Endothelial cell of umbilical vein (primary cell): ENCODE measurements around the gene DNAJC28. TPM values are rescaled to one million over a fixed set of nuclear protein-coding genes. Genes with fewer than 3 reads are reported as not detected.

Experiments used
- BruUV-seq: library from RNA; stranded (reverse); fragments of 400-500 nt; replicated peaks from 2 replicates; lab custom pipeline; 2021; lab: Mats Ljungman, UMichigan
- CTCF ChIA-PET: fragments of 300-600, 350-600 bp; sonication (Branson Sonifier 250); formaldehyde crosslinking; loops from one replicate; lab custom pipeline; 2021; ENCODE audit warnings: antibody characterized with exemption, inconsistent platforms; lab: Charles Lee
- POLR2A ChIA-PET: fragments of 300-600, 350-600 bp; sonication (Branson Sonifier 250); formaldehyde crosslinking; loops from one replicate; lab custom pipeline; 2021; ENCODE audit warnings: antibody characterized with exemption, inconsistent platforms; lab: Charles Lee
- DNase-seq: peaks from one replicate; pipeline ENCODE4 v3.0.0-alpha.2; 2011; ENCODE audit warnings: low read depth, low spot score
- FAIRE-seq: peaks from 2 replicates; lab custom pipeline; 2011; peaks lifted over from hg19 to GRCh38; lab: Jason Lieb, UNC
- H2AFZ ChIP-seq: 2 replicates; pipeline ENCODE4 v1.6.0; 2012; ENCODE audit warnings: low read depth, low read length, control low read depth, inconsistent platforms
- H3K27ac ChIP-seq: 2 replicates; pipeline ENCODE4 v1.5.1; 2011; ENCODE audit warnings: low read depth, mild to moderate bottlenecking, control low read depth, low read length, moderate library complexity; ENCODE audit not compliant: insufficient read depth
- H3K27me3 ChIP-seq, 2 experiments: 2 replicates each; pipeline versions ENCODE4 v1.6.0 to v1.6.1; 2011; ENCODE audit warnings: low read length in 2 of 2, mixed read lengths in 1 of 2; ENCODE audit not compliant: control insufficient read depth in 2 of 2, insufficient read depth in 2 of 2
- H3K36me3 ChIP-seq, 2 experiments: 2 replicates in 1 of 2; 3 replicates in 1 of 2; pipeline ENCODE4 v1.5.1; 2011; ENCODE audit warnings: low read length in 2 of 2, mild to moderate bottlenecking in 1 of 2, moderate library complexity in 1 of 2; ENCODE audit not compliant: control insufficient read depth in 2 of 2, insufficient read depth in 2 of 2; ENCODE audit errors: extremely low read depth in 1 of 2
- H3K4me1 ChIP-seq: 3 replicates; pipeline ENCODE4 v1.5.1; 2011; ENCODE audit warnings: mild to moderate bottlenecking, low read length; ENCODE audit not compliant: control insufficient read depth, insufficient read depth; ENCODE audit errors: extremely low read depth
- H3K4me2 ChIP-seq: 2 replicates; pipeline ENCODE4 v1.6.1; 2011; ENCODE audit warnings: low read length, control low read depth, mixed read lengths; ENCODE audit not compliant: insufficient read depth
- H3K4me3 ChIP-seq, 3 experiments: fragments of 200-600 bp in 1 of 3; sonication (generic), shearing (Covaris generic) in 1 of 3; replicated peaks in 1 of 3; 2 replicates each; pipeline ENCODE4 v1.5.1; 2011 to 2016; ENCODE audit warnings: control low read depth in 3 of 3, low read length in 3 of 3, mild to moderate bottlenecking in 2 of 3, inconsistent platforms in 1 of 3, low read depth in 1 of 3, moderate library complexity in 1 of 3; ENCODE audit not compliant: insufficient read depth in 1 of 3
- H3K79me2 ChIP-seq: 2 replicates; pipeline ENCODE4 v1.6.0; 2012; ENCODE audit warnings: low read length, inconsistent platforms; ENCODE audit not compliant: control insufficient read depth, insufficient read depth
- H3K9ac ChIP-seq: replicated peaks from 2 replicates; pipeline ENCODE3; 2011; ENCODE audit warnings: low read length, control low read depth; ENCODE audit not compliant: insufficient read depth; ENCODE audit errors: extremely low read depth
- H3K9me1 ChIP-seq: replicated peaks from 3 replicates; pipeline ENCODE4 v1.6.0; 2011; ENCODE audit warnings: mild to moderate bottlenecking, low read length; ENCODE audit not compliant: control insufficient read depth, insufficient read depth; ENCODE audit errors: extremely low read depth
- H3K9me3 ChIP-seq: replicated peaks from 2 replicates; pipeline ENCODE4 v1.5.1; 2012; ENCODE audit warnings: low read length, inconsistent platforms; ENCODE audit not compliant: control insufficient read depth, insufficient read depth
- H4K20me1 ChIP-seq: replicated peaks from 2 replicates; pipeline ENCODE3; 2011; ENCODE audit warnings: mild to moderate bottlenecking, low read length; ENCODE audit not compliant: control insufficient read depth, insufficient read depth; ENCODE audit errors: extremely low read depth
- CTCF ChIP-seq, 2 donors: IDR thresholded peaks; 1 replicate in 1 of 2; 2 replicates in 1 of 2; pipeline ENCODE4 v1.5.1; 2011; ENCODE audit warnings: low read length in 2 of 2, mild to moderate bottlenecking in 2 of 2, moderate library complexity in 2 of 2, control low read depth in 1 of 2, inconsistent platforms in 1 of 2, low read depth in 1 of 2; ENCODE audit not compliant: insufficient read depth in 1 of 2; ENCODE audit errors: extremely low read depth in 1 of 2
- EZH2 ChIP-seq: IDR thresholded peaks from 2 replicates; pipeline ENCODE4 v1.6.1; 2012; ENCODE audit warnings: borderline replicate concordance, low read depth, mild to moderate bottlenecking, moderate library complexity, low read length, inconsistent platforms; ENCODE audit not compliant: severe bottlenecking
- FOS ChIP-seq: IDR thresholded peaks from 2 replicates; pipeline ENCODE4 v1.6.1; 2011; ENCODE audit warnings: mild to moderate bottlenecking, low read length, moderate library complexity, borderline replicate concordance; ENCODE audit not compliant: insufficient read depth
- GATA2 ChIP-seq: IDR thresholded peaks from 2 replicates; pipeline ENCODE4 v1.7.0; 2011; ENCODE audit warnings: low read depth, mild to moderate bottlenecking, moderate library complexity, mixed read lengths, low read length; ENCODE audit not compliant: insufficient read length, insufficient read depth
- MYC ChIP-seq: IDR thresholded peaks from one replicate; pipeline ENCODE4 v1.6.1; 2011; ENCODE audit warnings: mild to moderate bottlenecking, low read depth, low read length
- POLR2A ChIP-seq: IDR thresholded peaks from 2 replicates; pipeline ENCODE4 v1.6.1; 2012; ENCODE audit warnings: low read depth, mild to moderate bottlenecking, control low read depth, low read length
- dilution Hi-C: fragments of 300-500 bp; cut with MboI; formaldehyde crosslinking; loops from one replicate; pipeline ENCODE4 v1.15.0; 2019; ENCODE audit warnings: low sequenced_read_pairs; ENCODE audit not compliant: extremely low pct_ligation_motif_present
- intact Hi-C: fragments of 100-400 bp; cut with micrococcal nuclease; formaldehyde crosslinking; loops from one replicate; pipeline ENCODE4 v1.10.0; 2022
- polyA plus RNA-seq, 4 experiments: library from polyadenylated mRNA; depleted of rRNA in 3 of 4; stranded (reverse) in 3 of 4; unstranded in 1 of 4; fragments of >200 nt; gene quantifications; 2 replicates each; pipeline versions ENCODE4 v1.2.1 to v1.2.3, GENCODE V29; 2011 to 2012; ENCODE audit warnings: missing spikeins in 1 of 4
- total RNA-seq: library from RNA; stranded (reverse); gene quantifications from 2 replicates; pipeline ENCODE4 v1.2.3, GENCODE V29; 2021

DNAJC28 gene
- total and polyA plus RNA-seq, 2 donors (not counting 3 experiments of a cell fraction or from before 2014, with no cell fraction given) = 0.19 to 0.82 TPM

- Histone ChIP-seq H3K4me2 (no peak overlapping the region), H4K20me1 (no peaks in the 10 kb centered on the region), H3K9me3 (no peaks in the 10 kb centered on the region), H3K9ac (no peak overlapping the region), H3K27me3 (no peaks in the 10 kb centered on the region), H3K9me1 (no peaks in the 10 kb centered on the region), H3K4me1 (no peaks in the 10 kb centered on the region), H3K27ac (no peak overlapping the region), H3K36me3 (peaks cover 3 to 5% of the 10 kb centered on the region in 2 experiments), H2AFZ (no peak overlapping the region), H3K4me3 (no peak overlapping the region), H3K79me2 (no peaks in the 10 kb centered on the region)
- no TSS peak for BruUV-seq
- DNase-seq (no peak), FAIRE-seq (no peak)
- dilution Hi-C loops = no loop called here
- ChIA-PET CTCF (interaction anchor here (1.2 kb wide), 1 partner anchor 19 kb away, joined by 3 read pairs; no protein-coding TSS in a partner anchor), POLR2A (no interaction called here)
- TF ChIP-seq GATA2 = no peak
- no peak for TF ChIP-seq MYC
- TF ChIP-seq CTCF (IDR thresholded peaks at IDR 0.05; ENCODE audit: extremely low read depth in 1 of 2, insufficient read depth in 1 of 2, low read depth in 1 of 2, low read length in 2 of 2) = no peak
- TF ChIP-seq EZH2 = no peak
- intact Hi-C loops = no loop called here
Observed at GRCh38 chr21:33505833-33506232, 14.3 kb upstream of the DNAJC28 start.

- no peaks in the 10 kb centered on the region for H3K36me3 ChIP-seq
- H2AFZ ChIP-seq = no peak overlapping the region
- ChIA-PET CTCF (no interaction called here), POLR2A (no interaction called here)
- H3K9ac ChIP-seq = no peak overlapping the region
- no peak for TF ChIP-seq FOS
- no peak for TF ChIP-seq EZH2
- no peak for TF ChIP-seq MYC
- no peak for TF ChIP-seq POLR2A
- BruUV-seq = no TSS peak
- H3K9me3 ChIP-seq = no peaks in the 10 kb centered on the region
- H3K79me2 ChIP-seq = no peaks in the 10 kb centered on the region
- intact Hi-C loops (no loop called here), dilution Hi-C loops (no loop called here)
- H4K20me1 ChIP-seq = no peaks in the 10 kb centered on the region
- peaks cover 0 to 2% of the 10 kb centered on the region in 2 experiments for H3K27me3 ChIP-seq
- no peak overlapping the region for H3K27ac ChIP-seq
- H3K9me1 ChIP-seq = no peaks in the 10 kb centered on the region
- DNase-seq (no peak), FAIRE-seq (no peak)
- no peaks in the 10 kb centered on the region for H3K4me1 ChIP-seq
- no peak overlapping the region for H3K4me3 ChIP-seq
- no peak overlapping the region for H3K4me2 ChIP-seq
Observed at GRCh38 chr21:33496345-33496744, 4.8 kb upstream of the DNAJC28 start.
